MM.1S (cell line): Measurements from ENCODE around the gene MAPK7.

Experiments
- EZH2 ChIP-seq: fragments of 300-600 bp; sonication (generic); optimal IDR thresholded peaks from 2 replicates; pipeline ENCODE3; 2017; ENCODE audit warnings: low read depth, mild to moderate bottlenecking, antibody characterized with exemption, low read length, mixed read lengths
- EZH2phosphoT487 ChIP-seq: fragments of 300-600 bp; sonication (generic); IDR thresholded peaks from 2 replicates; pipeline ENCODE4 v1.6.1; 2018; ENCODE audit warnings: antibody characterized with exemption, low read length
- TF ChIP-seq, protein P1 (sequence below): fragments of 300-600 bp; sonication (generic); IDR thresholded peaks from 2 replicates; pipeline ENCODE4 v1.5.1; 2016; ENCODE audit warnings: antibody characterized with exemption, low read length, mixed read lengths

DNA sequence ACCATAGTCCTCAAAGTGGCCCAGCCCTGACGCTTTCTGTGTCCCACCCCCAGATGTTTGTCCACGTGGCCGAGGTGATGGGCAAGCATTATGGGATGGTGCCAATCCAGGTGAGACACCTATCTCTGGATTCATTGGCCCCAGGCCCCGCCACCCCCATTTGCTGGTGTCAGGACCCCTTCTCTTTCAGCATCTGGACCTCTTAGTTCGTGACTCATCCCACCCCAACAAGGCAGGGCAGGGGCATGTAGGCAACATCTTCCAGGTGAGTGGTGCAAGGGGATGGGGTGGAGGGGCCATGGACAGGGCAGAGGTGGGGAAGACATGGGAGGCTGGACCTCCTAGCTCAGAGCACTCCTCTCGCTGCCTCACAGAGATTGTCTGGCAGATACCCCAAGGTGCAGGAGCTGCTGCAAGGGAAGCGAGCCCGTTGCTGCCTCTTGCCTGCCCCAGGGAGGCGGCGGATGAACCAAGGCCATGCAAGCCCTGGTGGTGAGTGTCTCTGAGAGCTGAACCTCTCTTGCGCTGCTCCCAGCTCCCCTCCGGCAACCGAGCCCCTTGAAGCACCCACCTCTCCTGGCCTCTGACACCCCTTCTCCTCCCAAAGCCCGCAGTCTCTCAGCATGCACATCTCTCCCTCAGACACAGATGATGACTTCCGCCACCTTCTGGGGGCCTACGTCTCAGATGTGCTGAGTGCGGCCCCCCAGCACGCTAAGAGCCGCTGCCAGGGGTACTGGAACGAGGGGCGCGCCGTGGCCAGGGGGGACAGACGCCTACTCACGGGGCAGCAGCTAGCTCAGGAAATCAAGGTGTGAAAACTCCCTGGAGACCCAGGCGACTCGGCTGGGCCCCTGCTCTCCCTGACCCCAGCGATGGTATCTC is 36.3 kb downstream of the MAPK7 start:
- TF ChIP-seq, protein P1, sequence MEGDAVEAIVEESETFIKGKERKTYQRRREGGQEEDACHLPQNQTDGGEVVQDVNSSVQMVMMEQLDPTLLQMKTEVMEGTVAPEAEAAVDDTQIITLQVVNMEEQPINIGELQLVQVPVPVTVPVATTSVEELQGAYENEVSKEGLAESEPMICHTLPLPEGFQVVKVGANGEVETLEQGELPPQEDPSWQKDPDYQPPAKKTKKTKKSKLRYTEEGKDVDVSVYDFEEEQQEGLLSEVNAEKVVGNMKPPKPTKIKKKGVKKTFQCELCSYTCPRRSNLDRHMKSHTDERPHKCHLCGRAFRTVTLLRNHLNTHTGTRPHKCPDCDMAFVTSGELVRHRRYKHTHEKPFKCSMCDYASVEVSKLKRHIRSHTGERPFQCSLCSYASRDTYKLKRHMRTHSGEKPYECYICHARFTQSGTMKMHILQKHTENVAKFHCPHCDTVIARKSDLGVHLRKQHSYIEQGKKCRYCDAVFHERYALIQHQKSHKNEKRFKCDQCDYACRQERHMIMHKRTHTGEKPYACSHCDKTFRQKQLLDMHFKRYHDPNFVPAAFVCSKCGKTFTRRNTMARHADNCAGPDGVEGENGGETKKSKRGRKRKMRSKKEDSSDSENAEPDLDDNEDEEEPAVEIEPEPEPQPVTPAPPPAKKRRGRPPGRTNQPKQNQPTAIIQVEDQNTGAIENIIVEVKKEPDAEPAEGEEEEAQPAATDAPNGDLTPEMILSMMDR = no peak
- TF ChIP-seq EZH2phosphoT487 (no peak), EZH2 (no peak)
